Muscle layer of duodenum (tissue), 2 donors: Measurements from ENCODE around the gene CNOT4.

ENCODE experiments used
- H3K27ac ChIP-seq: one replicate; pipeline ENCODE4 v1.7.0; 2013; ENCODE audit warnings: mild to moderate bottlenecking, low read length
- H3K27me3 ChIP-seq: one replicate; pipeline ENCODE4 v1.7.0; 2013; ENCODE audit warnings: low read depth, mild to moderate bottlenecking, control low read depth, low read length
- H3K36me3 ChIP-seq, 2 donors: one replicate each; pipeline ENCODE4 v1.7.0; 2013; ENCODE audit warnings: low read length in 2 of 2, control low read depth in 1 of 2, mild to moderate bottlenecking in 1 of 2; ENCODE audit not compliant: insufficient read depth in 2 of 2, control insufficient read depth in 1 of 2
- H3K4me1 ChIP-seq, 2 donors: one replicate each; pipeline ENCODE4 v1.7.0; 2013; ENCODE audit warnings: low read length in 2 of 2, mild to moderate bottlenecking in 2 of 2, control low read depth in 1 of 2, moderate library complexity in 1 of 2; ENCODE audit not compliant: insufficient read depth in 2 of 2, control insufficient read depth in 1 of 2
- H3K4me3 ChIP-seq, 2 donors: one replicate each; pipeline ENCODE4 v1.7.0; 2013; ENCODE audit warnings: low read length in 2 of 2, low read depth in 1 of 2, mild to moderate bottlenecking in 1 of 2
- H3K9me3 ChIP-seq, 2 donors: one replicate each; pipeline ENCODE4 v1.7.0; 2013; ENCODE audit warnings: low read length in 2 of 2, control low read depth in 1 of 2, mild to moderate bottlenecking in 1 of 2; ENCODE audit not compliant: control insufficient read depth in 1 of 2
- donor health status: healthy.

CNOT4 gene

DNA sequence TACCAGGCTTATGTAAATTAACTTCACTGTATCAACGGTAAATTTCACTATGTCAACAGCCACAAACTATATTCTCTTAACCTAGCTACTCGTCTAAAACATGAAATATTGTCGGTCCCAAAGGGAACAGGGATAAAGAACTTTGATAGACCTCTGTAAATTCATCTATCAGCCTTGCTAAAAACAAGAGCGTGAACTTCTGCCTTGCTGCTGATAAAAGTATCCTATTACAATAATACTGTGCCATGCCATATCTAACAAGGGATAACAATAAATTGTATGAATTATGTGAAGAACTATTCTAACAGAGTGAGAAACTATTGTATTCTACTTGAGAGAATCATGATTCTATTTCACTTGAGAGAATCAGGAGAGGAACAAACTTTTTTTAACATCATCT is 117.2 kb downstream of the CNOT4 start:
- no peaks in the 10 kb centered on the region for H3K9me3 ChIP-seq
- no peaks in the 10 kb centered on the region for H3K4me1 ChIP-seq

DNA sequence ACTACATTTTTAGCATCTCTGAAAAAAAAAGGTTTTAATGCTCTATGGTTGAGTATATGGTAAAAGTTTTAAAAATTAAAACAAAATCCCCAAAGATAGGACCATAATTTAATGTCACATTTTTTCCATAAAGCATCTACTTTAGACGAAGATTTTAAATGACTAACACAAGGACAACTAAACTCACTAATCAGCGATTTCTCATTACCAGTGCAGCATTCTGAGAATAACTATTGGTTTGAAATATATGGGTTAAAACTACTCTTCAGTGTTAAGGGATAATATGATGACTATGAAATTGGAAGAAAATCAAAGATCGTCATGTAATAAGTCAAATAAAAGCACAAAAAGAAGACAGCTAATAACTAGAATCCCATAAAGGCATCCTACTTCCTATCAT is 118.4 kb downstream of the CNOT4 start:
- no peaks in the 10 kb centered on the region for H3K9me3 ChIP-seq
- H3K4me1 ChIP-seq = no peaks in the 10 kb centered on the region
- H3K36me3 ChIP-seq = peaks cover 9 to 14% of the 10 kb centered on the region in 2 donors
- H3K27me3 ChIP-seq = no peaks in the 10 kb centered on the region
- no peak overlapping the region for H3K27ac ChIP-seq
- H3K4me3 ChIP-seq = no peak overlapping the region

More for the DNA sequence above, 117.2 kb downstream of the CNOT4 start:
- Histone ChIP-seq H3K4me3 (no peak overlapping the region), H3K27me3 (no peaks in the 10 kb centered on the region), H3K27ac (no peak overlapping the region), H3K36me3 (peaks cover 9 to 14% of the 10 kb centered on the region in 2 donors)

DNA sequence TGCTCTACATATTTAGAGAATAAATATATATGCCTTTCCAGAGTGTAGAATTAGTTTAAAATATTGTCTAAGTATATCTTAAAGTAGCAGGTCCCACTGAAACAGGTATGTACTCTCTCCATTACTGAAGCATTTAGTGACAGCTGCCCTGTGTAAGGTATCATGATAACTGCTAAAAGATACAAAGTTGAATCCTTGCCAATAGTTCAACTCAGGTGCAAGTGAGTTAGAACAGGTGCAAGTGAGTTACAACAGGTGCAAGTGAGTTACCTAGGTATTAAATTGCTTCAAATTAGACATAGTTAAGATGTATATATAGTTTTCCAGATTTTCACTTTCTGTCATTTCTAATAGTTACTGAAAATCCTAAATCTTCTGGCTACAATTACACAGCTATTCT is 119.1 kb downstream of the CNOT4 start:
- H3K27ac ChIP-seq = no peak overlapping the region
- no peaks in the 10 kb centered on the region for H3K9me3 ChIP-seq
- no peaks in the 10 kb centered on the region for H3K27me3 ChIP-seq
- H3K4me1 ChIP-seq = no peaks in the 10 kb centered on the region
- H3K36me3 ChIP-seq = peaks cover 9 to 14% of the 10 kb centered on the region in 2 donors
- no peak overlapping the region for H3K4me3 ChIP-seq

DNA sequence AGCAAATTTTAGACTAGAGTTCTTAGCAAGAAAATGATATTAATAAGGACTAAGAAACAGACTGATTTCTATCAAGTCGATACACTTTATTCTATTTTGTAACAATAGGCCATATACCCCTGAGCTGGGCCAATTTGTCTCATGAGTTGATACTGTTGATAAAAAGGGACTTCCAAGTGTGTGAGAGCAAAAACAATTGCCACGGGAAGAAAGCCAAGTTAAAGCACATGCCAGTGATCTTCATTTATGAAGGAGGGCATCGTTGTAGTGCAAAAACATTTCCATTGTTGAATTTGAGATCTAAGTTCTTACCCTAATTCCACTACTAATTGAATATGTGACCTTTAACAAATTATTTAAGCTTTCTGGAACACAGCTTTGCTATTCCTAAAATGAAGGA is 119.9 kb downstream of the CNOT4 start:
- H3K27me3 ChIP-seq = no peaks in the 10 kb centered on the region
- H3K4me1 ChIP-seq = peaks cover 3 to 4% of the 10 kb centered on the region in 2 donors
- H3K9me3 ChIP-seq = no peaks in the 10 kb centered on the region
- H3K4me3 ChIP-seq = no peak overlapping the region
- H3K36me3 ChIP-seq = peaks cover 9% of the 10 kb centered on the region in 2 donors
- H3K27ac ChIP-seq = no peak overlapping the region

DNA sequence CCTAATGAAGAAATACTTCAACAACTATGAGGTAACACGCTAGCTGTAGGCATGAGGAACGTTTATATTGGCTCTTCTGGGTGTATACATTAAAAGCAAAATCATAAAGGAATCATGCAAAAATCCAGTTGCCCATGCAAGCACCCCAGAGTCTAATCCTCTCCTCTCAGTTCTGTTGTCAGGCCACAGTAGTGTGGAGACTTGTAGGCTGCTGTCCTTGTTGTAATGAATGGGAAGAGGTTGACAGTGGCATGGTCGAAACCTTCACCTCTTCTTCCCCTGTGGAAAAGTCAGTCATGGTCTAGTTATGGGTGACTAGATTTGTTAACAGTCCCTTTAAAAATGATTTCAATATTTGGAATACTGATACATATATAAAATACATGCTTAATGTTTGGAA is 121.3 kb downstream of the CNOT4 start:
- Histone ChIP-seq H3K27ac (no peak overlapping the region), H3K27me3 (no peaks in the 10 kb centered on the region), H3K36me3 (peaks cover 2% of the 10 kb centered on the region in 2 donors), H3K4me3 (no peak overlapping the region), H3K4me1 (peaks cover 3 to 6% of the 10 kb centered on the region in 2 donors), H3K9me3 (no peaks in the 10 kb centered on the region)

DNA sequence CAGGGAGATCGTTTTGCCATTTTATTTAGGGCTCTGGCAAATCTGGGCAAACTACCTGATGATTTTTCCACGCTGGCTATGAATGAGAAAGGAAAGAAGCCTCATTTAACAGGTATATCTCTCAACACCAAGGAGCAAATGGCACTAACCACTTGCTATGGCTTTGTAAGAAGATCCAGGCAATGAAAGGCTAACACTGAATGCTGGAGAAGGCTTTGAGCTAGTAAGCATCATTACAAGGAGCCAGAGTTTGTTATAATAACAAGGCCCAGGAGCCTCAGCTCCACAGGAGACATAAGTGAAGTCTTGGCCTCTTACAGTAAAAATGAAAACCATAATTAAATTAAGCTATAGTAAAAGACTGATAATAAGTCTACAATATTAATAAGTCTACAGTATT is 123.1 kb downstream of the CNOT4 start:
- H3K4me3 ChIP-seq = no peak overlapping the region
- H3K9me3 ChIP-seq = no peaks in the 10 kb centered on the region
- H3K27me3 ChIP-seq = no peaks in the 10 kb centered on the region
- no peak overlapping the region for H3K27ac ChIP-seq
- no peaks in the 10 kb centered on the region for H3K36me3 ChIP-seq
- peaks cover 3 to 6% of the 10 kb centered on the region in 2 donors for H3K4me1 ChIP-seq

DNA sequence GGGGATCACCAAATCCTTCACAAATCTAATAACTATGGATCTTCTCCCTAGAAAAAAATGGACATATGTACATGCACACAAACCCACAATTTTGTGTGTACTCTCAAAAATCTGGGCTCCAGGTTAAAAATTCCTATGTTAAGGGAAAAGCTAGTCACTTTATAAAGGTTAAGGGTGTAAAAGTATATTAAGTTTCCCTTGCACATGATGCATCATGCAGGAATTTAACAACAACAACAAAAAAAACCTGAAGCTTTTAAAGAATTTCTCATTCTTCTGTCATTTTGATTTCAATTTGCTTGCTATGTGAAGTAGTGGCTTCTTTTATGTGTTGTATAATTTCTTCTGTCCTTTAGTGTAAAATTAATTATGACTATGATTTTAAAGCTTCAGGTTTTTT is 123.7 kb downstream of the CNOT4 start:
- peaks cover 3 to 6% of the 10 kb centered on the region in 2 donors for H3K4me1 ChIP-seq
- H3K27ac ChIP-seq = no peak overlapping the region
- no peaks in the 10 kb centered on the region for H3K9me3 ChIP-seq
- no peaks in the 10 kb centered on the region for H3K27me3 ChIP-seq
- H3K4me3 ChIP-seq = no peak overlapping the region
- H3K36me3 ChIP-seq = no peaks in the 10 kb centered on the region

- H3K4me3 ChIP-seq = no peak overlapping the region
- H3K36me3 ChIP-seq = no peaks in the 10 kb centered on the region
- H3K27me3 ChIP-seq = no peaks in the 10 kb centered on the region
- H3K4me1 ChIP-seq = peaks cover 3 to 6% of the 10 kb centered on the region in 2 donors
- H3K27ac ChIP-seq = no peak overlapping the region
- H3K9me3 ChIP-seq = no peaks in the 10 kb centered on the region
Observed at GRCh38 chr7:135385209-135385608, 124.7 kb downstream of the CNOT4 start.

- no peaks in the 10 kb centered on the region for H3K27me3 ChIP-seq
- H3K36me3 ChIP-seq = no peaks in the 10 kb centered on the region
- H3K27ac ChIP-seq = no peak overlapping the region
- H3K4me3 ChIP-seq = no peak overlapping the region
- H3K4me1 ChIP-seq = peaks cover 3 to 6% of the 10 kb centered on the region in 2 donors
- H3K9me3 ChIP-seq = no peaks in the 10 kb centered on the region
Observed at GRCh38 chr7:135383525-135384175, 126.3 kb downstream of the CNOT4 start.

DNA sequence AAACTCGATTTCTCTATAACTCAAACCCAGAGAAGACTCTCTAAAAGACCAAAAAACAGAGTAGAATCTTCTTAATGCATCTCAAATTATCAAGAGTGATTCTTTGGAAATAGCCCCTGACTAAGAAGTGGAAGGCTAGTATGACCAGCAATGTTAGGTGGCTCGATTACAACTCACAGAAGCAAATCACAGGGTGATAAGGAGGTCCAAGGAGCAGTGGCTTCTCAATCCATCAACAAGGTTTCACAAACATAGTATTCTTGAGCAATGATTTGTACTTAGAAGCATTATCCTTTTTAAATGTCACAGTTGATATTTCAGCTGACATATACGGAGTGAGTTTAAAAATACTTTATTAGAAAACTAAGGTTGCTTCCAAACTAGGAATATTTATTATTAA is 127.7 kb downstream of the CNOT4 start:
- no peak overlapping the region for H3K27ac ChIP-seq
- peaks cover 3 to 6% of the 10 kb centered on the region in 2 donors for H3K4me1 ChIP-seq
- H3K9me3 ChIP-seq = no peaks in the 10 kb centered on the region
- H3K27me3 ChIP-seq = no peaks in the 10 kb centered on the region
- H3K36me3 ChIP-seq = no peaks in the 10 kb centered on the region
- no peak overlapping the region for H3K4me3 ChIP-seq

- Histone ChIP-seq H3K27me3 (no peaks in the 10 kb centered on the region), H3K27ac (no peak overlapping the region), H3K9me3 (no peaks in the 10 kb centered on the region)
Observed at GRCh38 chr7:135381369-135381768, 128.5 kb downstream of the CNOT4 start.

GRCh38 chr7:135380351-135380750 is 129.6 kb downstream of the CNOT4 start:
- H3K27ac ChIP-seq = no peak overlapping the region
- H3K4me3 ChIP-seq = no peak overlapping the region
- peaks cover 3 to 6% of the 10 kb centered on the region in 2 donors for H3K4me1 ChIP-seq

More at GRCh38 chr7:135381369-135381768, 128.5 kb downstream of the CNOT4 start:
- H3K4me1 ChIP-seq = peaks cover 3 to 6% of the 10 kb centered on the region in 2 donors
- H3K36me3 ChIP-seq = no peaks in the 10 kb centered on the region
- no peak overlapping the region for H3K4me3 ChIP-seq

More at GRCh38 chr7:135380351-135380750, 129.6 kb downstream of the CNOT4 start:
- no peaks in the 10 kb centered on the region for H3K27me3 ChIP-seq
- no peaks in the 10 kb centered on the region for H3K9me3 ChIP-seq
- no peaks in the 10 kb centered on the region for H3K36me3 ChIP-seq
